GM19452 (cell line): Measurements from ENCODE around the gene HNRNPU.

ENCODE experiments used
- ATAC-seq: cut with Tn5 transposase; IDR thresholded peaks from one replicate; pipeline ENCODE4 v1.9.1; 2021; ENCODE audit not compliant: unreplicated experiment

The HNRNPU gene

GRCh38 chr1:244862699-244863490 lies 1.4 kb downstream of the HNRNPU start:
- peak; percentile 55 for ATAC-seq

- ATAC-seq, result no peak
These were observed 2.0 kb downstream of the HNRNPU start for GRCh38 chr1:244862354-244862698.

GRCh38 chr1:244861683-244862082 lies 2.7 kb downstream of the HNRNPU start:
- ATAC-seq, result no peak

- ATAC-seq, result no peak
These were observed 3.3 kb downstream of the HNRNPU start for GRCh38 chr1:244860914-244861610.

GRCh38 chr1:244860078-244860477 lies 4.3 kb downstream of the HNRNPU start:
- ATAC-seq, result no peak

GRCh38 chr1:244858357-244858756 lies 6.0 kb downstream of the HNRNPU start:
- no peak for ATAC-seq

- ATAC-seq, result no peak
These were observed 6.6 kb downstream of the HNRNPU start for GRCh38 chr1:244857761-244858160.

- no peak for ATAC-seq
These were observed 9.3 kb downstream of the HNRNPU start for GRCh38 chr1:244854865-244855578.

- ATAC-seq, result no peak
These were observed 10.2 kb downstream of the HNRNPU start for GRCh38 chr1:244854166-244854565.

GRCh38 chr1:244852694-244853093 lies 11.6 kb downstream of the HNRNPU start:
- ATAC-seq, result no peak

- no peak for ATAC-seq
These were observed 12.7 kb downstream of the HNRNPU start for GRCh38 chr1:244851546-244852231.

- ATAC-seq, result no peak
These were observed 13.4 kb downstream of the HNRNPU start for GRCh38 chr1:244850896-244851295.

GRCh38 chr1:244850099-244850852 lies 14.1 kb downstream of the HNRNPU start:
- ATAC-seq, result no peak

GRCh38 chr1:244849189-244849866 lies 15.0 kb downstream of the HNRNPU start:
- ATAC-seq, result no peak

GRCh38 chr1:244846653-244847052 lies 17.7 kb downstream of the HNRNPU start:
- ATAC-seq, result no peak

GRCh38 chr1:244844155-244845121 lies 19.9 kb downstream of the HNRNPU start:
- no peak for ATAC-seq

- ATAC-seq, result no peak
These were observed 21.0 kb downstream of the HNRNPU start for GRCh38 chr1:244843148-244843978.
